ENCODE results near the gene TEAD1.

The TEAD1 gene

GRCh38 chr11:12715941-12716340, 41.7 kb downstream of the TEAD1 start:
- DNase-seq, result no peak

GRCh38 chr11:12716816-12717215, 42.6 kb downstream of the TEAD1 start:
- DNase-seq, result no peak

DNA sequence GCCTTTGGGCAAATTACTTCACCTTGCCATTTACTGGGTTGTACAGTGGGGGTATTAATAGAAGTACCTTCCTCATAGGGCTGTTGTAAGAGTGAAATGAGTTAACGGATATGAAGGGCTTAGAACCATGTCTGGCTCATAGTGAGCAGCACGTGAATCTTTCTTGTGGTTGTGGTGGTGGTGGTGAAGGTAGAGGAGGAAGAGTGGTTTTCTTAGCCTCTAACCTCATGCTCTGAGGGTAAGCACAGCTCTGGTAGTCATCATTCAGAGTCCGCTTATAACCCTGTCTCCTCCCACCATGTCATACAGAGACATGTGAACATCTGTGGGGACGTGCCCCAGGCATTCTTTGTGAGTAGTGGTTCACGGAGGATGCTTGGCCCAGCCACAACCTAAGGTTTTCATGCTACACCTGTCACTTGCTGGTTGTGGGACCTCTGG, 43.6 kb downstream of the TEAD1 start:
- DNase-seq, result no peak

DNA sequence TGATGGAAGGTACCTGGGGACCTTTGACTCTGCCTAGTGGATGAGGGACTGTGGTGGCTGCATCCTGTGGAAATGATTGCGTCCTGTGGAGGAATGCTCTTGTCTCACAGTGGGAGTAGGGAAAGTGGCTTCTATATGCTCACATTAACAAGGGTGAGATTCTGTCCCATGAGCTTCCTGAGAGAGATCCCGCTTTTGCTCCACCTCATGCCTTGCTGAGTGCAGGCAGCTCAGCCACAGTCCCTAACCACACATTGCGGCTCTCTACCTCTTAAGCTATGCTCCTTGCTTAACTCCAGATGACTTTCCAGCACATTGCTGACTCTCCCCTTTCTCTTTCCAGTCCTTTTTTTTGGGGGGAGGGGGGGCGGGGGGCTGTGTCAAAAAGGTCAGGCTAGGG, 45.0 kb downstream of the TEAD1 start:
- no peak for DNase-seq

DNA sequence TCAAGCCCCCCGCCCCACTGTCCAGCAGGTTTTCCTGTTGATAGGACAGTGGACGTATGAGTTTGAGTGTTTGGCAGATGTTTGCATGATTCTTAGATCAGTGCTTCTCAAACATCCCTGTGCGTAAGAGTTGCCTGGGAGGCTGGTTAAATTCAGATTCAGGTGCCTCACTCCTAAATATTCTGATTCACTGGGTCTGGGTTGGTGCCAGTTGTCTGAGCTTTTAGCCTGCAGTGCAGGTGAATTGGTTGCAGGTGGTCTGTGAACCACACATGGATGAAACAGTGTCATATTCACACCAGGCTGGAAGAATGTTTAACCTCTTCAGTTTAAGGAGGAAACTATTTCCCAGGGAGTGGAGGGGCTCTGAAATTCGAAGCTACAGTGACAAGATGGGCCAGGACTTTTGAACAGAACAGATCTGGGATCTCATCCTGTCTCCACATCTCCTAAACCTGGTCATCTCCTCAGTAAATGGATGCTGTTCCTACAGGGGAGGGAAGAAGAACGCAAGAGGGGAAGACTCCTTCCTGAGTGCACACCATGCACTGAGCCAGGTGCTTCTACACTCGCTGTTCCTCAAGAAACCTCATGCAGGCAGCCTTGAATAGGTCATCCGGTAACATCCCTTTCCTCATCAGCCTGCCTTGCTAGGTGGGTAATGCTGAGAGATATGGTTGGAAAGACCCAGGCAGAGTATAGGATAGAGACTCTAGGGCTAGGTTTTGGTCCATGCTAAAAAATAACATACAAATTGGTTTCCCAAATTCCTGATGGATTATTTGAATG, 47.8 kb downstream of the TEAD1 start:
- DNase-seq, result no peak

- no peak for DNase-seq
Measured at GRCh38 chr11:12723421-12724300, 49.4 kb downstream of the TEAD1 start.

- no peak for DNase-seq
Measured at GRCh38 chr11:12724301-12725054, 50.3 kb downstream of the TEAD1 start.

- DNase-seq, result no peak
Measured at GRCh38 chr11:12725055-12725862, 51.0 kb downstream of the TEAD1 start.

DNA sequence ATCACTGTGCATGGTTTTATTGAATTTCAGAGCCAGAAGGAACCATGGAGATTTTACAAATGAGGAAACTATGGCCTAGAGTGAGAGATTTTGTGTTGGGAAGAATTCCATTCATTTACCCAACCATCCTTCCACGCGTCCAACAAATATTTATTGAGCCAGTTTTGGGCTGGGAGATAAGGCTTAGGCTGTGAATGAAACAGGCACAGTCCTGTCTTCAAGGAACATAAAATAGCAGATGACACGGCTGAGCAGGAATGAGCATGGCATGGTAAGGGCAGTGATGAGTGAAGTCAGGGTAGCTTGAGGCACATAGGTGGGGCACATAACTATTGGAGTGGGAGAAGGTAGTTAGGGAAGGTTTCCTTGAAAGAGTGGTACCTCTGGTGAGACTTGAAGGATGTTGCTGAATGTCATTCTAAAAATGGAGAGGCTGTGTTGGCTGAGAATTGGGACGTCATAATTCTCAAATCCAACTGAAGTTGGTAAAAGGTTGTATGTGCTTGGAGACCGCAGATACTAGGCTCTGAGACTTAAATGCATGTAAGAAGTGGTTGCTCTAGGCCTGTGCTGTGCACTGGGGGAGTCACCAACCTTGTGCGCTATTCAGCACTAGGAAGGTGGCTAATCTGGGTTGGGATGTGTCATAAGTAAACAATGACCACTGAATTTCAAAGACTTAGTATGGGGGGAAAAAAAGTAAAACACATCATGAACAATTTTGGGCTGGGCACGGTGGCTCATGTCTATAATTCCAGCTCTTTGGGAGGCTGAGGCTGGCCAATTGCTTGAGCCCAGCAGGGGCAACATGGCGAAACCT, 51.9 kb downstream of the TEAD1 start:
- DNase-seq, result no peak

GRCh38 chr11:12727563-12728211, 53.5 kb downstream of the TEAD1 start:
- DNase-seq, result no peak

- DNase-seq, result no peak
Measured at GRCh38 chr11:12728417-12728816, 54.2 kb downstream of the TEAD1 start.

GRCh38 chr11:12729941-12730340, 55.7 kb downstream of the TEAD1 start:
- DNase-seq, result no peak

GRCh38 chr11:12731841-12732336, 57.7 kb downstream of the TEAD1 start:
- peak; percentile 42 for DNase-seq

- no peak for DNase-seq
Measured at GRCh38 chr11:12733091-12733490, 58.9 kb downstream of the TEAD1 start.

DNA sequence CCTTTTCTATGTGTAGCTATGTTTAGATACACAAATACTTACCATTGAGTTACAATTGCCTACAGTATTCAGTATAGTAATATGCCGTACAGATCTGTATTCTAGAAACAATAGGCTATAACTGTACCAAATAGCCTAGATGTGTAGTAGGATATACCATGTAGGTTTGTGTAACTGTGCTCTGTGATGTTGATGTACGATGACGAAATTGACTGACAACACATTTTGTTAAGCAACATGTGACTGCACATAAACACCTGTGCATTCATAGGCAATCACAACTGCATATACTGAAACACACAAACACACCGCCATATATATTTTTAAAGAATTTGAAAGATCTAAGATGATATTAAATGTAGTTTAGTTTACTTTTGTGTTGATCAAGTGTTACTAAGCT, 60.4 kb downstream of the TEAD1 start:
- DNase-seq, result no peak

DNA sequence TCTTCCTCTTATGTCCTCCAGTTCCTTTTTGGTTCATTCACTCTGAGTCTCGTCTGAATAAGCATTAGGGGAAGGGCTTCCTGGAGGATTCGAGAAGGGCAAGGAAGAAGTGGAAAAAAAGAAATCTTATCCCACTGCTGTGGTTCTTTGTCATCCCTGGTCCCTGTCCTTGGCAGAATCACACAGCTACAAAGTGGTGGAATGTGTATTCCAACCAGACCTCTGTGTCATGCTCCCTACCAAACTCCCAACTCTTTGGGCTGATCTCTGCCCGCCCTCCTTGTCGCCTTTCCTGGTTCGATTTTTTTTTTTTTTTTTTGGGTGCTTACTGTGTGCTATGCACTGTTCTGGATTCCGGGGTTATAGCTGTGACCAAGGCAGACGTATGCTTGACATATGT, 61.0 kb downstream of the TEAD1 start:
- DNase-seq, result no peak

- no peak for DNase-seq
Measured at GRCh38 chr11:12737024-12737423, 62.8 kb downstream of the TEAD1 start.

DNA sequence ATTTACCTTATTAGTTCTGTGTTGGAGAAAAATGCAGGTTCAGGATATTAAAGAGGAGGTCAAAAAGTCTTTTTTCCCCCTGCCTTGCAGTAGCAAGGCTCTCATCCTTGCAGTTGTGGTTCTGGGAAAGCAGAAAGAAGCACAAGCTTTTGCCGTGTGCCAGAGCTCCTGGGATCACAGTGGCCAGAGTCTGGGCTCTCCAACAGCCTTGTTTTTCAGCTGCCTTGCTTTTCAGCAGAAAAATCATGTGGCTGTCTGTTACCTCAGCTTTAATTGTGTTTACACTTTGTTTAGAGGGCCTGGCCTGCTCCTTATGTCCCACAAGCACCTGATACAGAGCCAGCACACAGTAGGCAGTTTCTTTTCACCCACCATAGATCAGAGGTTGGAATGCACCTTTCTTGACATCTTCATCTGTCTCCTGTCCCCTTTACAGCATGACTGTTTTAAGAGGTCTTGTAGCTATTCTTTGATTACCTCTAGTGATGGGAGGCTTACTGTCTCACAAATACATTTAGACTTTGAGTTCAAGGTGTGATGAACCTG, 67.5 kb downstream of the TEAD1 start:
- DNase-seq, result no peak

GRCh38 chr11:12743834-12744449, 69.7 kb downstream of the TEAD1 start:
- no peak for DNase-seq
